Hematopoietic multipotent progenitor cell treated with erythropoietin and hydrocortisone succinate and interleukin-3 and kit ligand, for 17 days (in vitro differentiated cells): Measurements from ENCODE around the gene ASTN2.
"Not testable (repeated sequence)": the region's sequence is repeated elsewhere in the genome, so short reads cannot be mapped to it uniquely, and the experiment has no call there.

Source experiments
- DNase-seq: peaks from one replicate; pipeline ENCODE4 v3.0.0-alpha.2; 2015; ENCODE audit warnings: low spot score

ASTN2 gene

GRCh38 chr9:116697362-116697761 is 717.5 kb downstream of the ASTN2 start:
- DNase-seq = no peak

DNA sequence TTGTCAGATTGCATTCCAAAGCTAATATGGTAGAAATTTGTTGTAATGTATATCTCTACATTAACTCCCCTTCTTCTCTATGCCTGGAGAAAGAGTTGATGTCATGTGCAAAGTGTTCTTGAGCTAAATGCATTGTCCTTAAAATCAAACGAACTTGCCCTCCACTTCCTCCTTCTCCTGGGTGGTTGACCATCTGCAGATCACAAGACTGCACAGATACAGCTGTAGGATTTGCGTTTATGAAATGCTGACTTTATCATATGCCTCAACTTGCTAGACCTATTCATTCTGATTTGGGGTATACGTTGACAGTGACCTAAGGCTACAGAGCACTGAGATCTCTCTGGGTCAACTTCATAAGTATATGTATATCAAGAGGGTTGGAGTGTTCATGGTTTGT is 719.4 kb downstream of the ASTN2 start:
- no peak for DNase-seq

GRCh38 chr9:116694785-116695291 is 720.0 kb downstream of the ASTN2 start:
- no peak for DNase-seq

DNA sequence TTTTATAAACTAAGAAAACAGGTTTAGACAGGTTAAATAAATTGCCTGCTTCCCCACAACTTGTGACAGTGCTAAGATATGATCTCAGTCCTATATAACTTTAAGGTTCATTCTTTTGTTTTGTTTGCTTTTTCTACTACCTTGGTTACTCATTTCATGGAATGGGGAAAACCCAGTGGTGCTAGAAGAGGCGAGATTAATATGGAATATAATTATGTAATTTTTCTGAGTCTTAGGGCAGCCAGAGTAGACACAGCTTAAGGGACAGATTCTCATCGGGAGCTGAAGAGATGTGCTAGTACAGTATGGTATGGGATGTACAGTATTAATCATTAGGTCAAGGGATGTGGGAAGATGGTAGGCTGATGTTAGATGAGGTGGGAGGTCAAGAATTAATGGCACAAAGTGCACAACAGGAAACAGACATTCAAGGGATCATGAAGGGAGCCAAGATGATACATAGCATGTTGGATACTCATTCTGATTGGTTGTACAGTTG is 721.6 kb downstream of the ASTN2 start:
- no peak for DNase-seq

DNA sequence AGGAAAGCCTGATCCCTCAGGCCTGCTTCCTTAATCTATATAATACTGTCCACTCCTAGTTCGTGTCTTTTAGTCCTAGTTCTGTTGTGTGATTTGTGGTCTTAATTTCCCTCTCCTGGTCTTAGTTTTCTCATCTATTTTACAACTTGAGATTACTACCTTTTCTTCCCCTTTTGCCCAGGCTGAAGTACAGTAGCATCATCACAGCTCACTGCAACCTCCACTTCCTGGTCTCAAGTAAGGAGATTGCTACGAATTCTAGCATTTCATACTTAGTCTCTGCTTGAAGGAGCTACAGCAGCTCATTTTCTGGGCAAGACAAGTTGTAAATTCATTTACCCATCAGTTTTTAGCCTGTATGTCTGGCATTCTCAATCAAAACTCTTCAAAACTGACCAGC is 722.2 kb downstream of the ASTN2 start:
- DNase-seq = no peak

DNA sequence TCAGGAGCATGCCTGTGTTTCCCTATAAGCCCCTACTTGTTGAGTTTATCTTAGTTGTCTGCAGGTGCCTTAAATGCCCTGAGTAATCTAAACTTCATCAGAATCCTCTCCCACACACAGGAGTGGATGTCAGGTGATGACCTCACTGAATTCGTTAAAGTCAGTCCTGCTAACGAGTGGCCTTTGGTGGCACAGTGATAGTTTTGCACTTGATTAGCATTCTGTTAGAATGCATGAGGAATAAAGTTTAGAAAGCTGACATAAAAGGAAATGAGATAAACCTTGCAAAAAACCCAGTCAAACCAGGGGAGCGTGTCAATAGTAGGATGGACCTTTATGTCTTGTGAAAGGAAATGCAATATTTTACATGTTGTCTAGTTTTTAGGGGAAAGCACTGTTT is 723.2 kb downstream of the ASTN2 start:
- DNase-seq = no peak

GRCh38 chr9:116690805-116691204 is 724.1 kb downstream of the ASTN2 start:
- not testable (repeated sequence) for DNase-seq

- DNase-seq = no peak
Observed at GRCh38 chr9:116689486-116690032, 725.3 kb downstream of the ASTN2 start.

DNA sequence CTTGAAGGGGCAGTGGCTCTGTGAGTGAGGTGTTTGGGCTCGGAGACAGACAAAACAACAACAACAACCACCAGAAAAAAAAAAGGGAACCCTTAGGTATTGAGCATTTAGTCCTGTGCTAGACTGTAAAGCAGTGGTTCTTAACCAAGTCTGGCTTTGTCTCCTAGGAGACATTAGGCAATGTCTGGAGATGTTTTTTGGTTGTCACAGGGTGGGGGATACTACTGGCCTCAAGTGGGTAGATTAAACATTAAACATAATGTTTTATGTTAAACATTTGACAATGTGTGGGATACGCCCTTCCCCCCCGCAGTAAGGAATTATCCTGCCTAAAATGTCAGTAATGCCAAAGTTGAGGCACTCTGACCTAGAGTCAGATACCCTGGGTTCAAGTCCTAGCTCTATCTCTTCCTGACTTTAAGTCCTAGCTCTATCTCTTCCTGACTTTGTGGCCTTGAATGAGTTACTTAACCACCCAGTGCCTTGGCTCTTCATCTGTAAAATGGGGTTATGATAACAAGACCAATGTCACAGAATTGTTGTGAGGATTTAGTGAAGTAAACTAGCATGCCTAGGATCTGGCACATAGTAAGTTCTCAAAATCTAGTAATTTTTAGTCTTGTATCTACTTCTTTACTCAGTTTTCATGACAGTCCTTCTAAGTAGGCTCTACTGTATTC is 725.9 kb downstream of the ASTN2 start:
- no peak for DNase-seq

DNA sequence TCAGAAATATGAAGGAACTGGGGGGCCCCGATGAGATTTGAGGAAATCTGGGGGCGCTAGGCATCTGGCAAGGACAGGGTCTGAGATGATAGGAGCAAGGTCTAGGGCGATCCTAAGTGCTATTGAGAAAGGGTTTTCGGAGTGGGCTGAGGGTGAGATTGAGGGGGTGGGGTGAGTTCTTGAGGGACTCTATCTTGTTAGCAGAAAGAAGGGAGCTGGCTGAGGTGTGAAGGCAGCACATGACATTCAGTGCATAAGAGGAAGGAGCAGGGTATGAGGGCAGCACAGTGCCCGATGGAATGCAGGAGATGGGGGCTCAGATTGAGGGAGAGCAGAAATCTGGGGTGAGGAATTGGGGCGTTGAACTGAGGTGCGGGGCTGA is 727.1 kb downstream of the ASTN2 start:
- no peak for DNase-seq

DNA sequence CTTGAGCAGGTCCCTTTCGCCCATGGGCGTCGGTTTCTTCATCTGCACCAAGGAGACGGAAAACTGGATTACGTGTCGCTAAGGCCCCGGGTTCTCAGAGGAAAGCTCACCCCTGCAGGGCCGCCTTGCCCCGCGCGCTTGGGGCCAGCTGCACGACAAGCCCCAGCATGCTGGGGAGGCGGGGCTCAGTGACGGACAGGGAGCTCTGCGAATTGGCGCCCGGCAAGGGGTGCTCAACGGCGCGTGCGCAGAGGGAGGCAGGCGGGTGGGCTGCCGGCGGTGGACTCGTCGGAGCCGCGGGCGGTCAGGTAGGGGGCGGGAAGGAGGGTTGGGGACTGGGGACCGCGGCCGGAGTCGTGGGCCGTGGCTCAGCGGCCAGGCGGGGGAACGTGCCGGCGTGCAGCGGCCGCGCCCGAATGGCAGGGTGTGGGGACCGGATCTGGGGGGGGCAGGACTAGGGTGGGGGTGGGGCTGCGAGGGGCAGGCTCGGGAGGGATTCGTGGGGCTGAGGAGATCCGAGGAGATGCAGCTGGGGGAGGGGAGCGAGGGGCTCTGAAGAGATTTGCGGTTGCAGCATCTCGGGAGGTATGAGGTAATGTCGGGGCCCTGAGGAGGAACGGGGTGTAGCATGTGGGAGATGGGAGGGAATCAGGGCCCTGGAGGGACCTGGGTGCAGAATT is 727.6 kb downstream of the ASTN2 start, which contains the start of gene TRIM32:
Gene TRIM32 (plus strand): TSS at position 232 of the 680 bp plus-strand sequence. CDS start 10,438 bp downstream, outside the sequence.
- DNase-seq = peak; percentile 58

DNA sequence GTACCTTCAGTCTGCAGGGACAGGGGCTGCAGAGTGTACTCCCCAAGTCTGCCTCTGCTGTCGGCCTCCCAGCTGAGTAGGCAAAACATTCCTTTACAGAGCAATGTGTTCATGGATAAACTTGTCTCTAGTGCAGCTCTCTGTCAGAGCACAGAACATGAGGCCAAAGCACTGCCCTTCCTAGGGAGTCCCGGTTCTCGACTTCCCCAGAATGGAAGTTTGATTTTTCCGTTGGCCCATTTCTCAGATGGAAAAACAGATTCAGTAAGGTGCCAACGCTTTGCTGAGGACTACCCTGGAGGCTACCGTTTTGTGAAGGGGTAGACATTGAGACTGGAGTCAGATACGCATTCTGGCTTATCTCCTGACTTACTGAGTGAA is 728.2 kb downstream of the ASTN2 start:
- DNase-seq = no peak

DNA sequence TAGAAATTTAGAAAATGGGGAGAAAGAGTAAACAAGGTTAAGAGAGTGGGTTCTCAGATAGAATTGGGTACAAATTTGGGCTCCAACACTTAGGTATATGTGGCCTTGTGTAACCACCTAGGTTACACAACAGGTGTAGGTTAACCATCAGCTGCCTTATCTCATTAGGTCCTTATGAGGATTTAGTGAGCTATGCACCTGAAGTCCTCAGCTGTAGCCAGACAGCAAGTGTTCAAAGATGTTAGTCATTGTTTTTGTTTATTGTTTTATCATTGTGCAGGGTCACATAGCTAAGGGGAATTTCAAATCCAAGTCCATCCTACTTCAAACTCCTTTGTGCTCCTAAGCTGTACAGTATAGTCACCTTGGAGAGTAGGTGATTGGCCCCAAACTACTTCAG is 728.7 kb downstream of the ASTN2 start:
- DNase-seq = no peak

DNA sequence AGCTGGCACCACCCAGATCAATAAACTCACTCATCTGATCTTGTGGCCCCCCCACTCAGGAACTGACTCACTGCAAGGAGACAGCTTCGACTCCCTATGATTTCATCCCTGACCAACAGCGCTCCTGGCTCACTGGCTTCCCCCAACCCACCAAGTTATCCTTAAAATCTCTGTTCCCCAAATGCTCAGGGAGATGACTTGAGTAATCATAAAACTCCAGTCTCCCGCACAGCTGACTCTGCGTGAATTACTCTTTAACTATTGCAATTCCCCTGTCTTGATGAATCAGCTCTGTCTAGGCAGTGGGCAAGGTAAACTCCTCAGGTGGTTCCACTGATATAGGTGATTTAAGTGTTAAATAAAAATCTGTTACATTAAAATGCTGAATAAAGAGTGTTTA is 729.7 kb downstream of the ASTN2 start:
- no peak for DNase-seq

- DNase-seq = no peak
Observed at GRCh38 chr9:116683535-116683934, 731.3 kb downstream of the ASTN2 start.

DNA sequence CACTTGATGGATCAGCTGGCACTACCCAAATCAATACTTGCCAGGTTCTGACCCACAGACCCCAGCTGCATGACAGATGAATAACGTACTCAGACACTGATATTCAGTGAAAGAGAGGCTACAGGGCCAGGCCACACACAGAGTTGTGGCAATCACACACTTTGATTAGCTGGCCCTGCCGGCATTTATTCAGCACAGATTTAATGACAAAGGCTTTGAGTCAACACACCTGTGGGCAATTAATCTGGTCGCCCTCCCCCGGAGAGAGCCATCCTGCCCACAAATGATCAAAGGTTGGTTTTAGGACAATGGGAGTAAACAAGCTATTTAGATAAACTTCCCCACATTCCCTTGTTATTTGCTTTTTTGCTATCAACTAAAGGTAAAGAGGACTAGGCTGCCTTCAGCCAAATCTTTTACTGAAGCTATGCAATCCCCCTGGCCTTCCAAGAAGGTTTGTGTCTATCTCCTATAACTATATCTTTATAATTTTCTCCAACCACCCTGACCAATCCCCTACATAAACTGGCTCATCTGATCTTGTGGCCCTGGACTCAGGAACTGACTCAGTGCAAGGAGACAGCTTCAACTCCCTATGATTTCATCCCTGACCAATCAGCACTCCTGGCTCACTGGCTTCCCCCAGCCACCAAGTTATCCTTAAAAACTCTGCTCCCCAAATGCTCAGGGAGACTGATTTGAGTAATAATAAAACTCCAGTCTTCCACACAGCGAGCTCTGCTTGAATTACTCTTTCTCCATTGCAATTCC is 740.5 kb downstream of the ASTN2 start:
- DNase-seq = no peak

DNA sequence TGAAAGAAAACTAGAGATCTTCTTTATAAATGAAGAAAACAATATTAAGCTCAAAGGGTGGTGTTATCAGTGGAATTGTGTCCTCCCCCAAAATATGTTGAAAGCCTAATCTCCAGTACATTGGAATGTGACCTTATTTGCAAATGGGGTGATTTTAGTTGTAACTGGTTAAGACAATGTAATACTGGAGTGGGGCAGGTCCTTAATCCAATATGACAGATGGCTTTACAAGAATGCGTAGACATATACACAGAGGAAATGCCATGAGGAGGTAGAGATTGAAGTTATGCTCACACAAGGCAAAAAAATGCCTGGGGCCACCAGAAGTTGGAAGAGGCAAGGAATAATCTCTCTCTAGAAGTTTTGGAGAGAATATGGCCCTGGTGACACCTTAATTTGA is 741.5 kb downstream of the ASTN2 start:
- DNase-seq = no peak

GRCh38 chr9:116671605-116672004 is 743.3 kb downstream of the ASTN2 start:
- no peak for DNase-seq

DNA sequence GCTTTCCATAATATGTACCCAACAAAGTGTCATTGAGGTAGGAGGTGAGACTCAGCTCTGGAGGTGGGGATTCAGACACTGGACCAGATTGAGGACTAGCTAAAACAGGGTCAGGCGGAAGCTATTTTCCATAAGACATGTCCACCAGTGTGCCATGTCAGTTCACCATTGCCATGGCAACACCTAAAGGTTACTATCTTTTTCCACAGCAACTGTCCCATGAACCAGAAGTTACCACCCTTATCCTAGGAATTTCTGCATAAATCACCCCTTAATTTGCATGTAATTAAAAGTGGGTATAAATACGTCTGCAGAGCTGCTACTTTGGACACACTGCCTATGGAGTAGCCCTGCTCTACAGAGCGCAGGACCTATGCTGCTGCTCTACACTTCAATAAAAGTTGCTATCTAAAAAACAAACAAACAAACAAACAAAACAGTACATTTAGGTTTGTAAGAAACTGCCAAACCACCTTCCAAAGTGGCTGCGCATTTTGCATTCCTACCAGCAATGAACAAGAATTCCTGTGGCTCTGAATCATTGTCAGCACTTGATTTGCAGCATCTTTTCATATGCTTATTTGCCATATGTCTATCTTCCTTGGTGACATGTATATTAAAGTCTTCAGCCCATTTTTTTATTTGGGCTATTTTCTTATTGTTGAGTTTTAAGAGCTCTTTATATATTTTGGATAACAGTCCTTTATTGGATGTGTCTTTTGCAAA is 745.7 kb downstream of the ASTN2 start:
- no peak for DNase-seq

- no peak for DNase-seq
Observed at GRCh38 chr9:116663581-116663980, 751.3 kb downstream of the ASTN2 start.

DNA sequence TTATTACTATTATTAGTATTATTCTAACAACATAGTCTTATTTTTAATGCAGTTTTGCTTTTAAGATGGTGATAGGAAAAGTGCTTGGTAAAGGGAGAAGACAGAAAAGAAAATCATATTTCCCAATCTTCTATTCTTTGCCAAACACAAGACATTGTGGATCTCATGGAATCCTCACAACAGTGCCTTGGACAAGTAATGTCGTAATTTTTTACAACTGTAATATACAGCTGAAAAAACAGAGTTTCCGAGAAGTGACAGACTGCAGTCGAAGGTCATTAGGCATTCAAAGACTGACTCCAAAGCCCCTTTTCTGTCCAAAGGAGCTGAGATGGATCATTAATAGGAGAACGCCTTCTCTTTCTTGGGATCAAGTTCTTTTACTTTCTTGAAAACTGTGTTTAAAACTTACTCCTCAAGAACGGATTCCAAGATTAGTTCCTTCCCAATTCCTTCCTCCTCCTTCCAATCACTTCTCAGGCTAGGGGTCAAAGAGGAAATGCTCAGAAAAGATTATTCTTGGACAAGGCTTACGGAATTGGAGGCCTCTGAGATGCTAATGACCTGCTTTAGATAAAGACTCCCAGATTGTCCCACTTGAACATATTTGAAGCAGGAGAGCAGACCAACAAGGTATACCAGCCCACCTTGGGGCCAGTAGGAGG is 752.1 kb downstream of the ASTN2 start:
- DNase-seq = no peak
